Measurements from ENCODE around the gene ENC1. TPM values are rescaled to one million over a fixed set of nuclear protein-coding genes. Genes with fewer than 3 reads are reported as not detected.

The ENC1 gene
- total RNA-seq, 2 experiments from 2014 or later: 12.1 to 25.9 TPM

GRCh38 chr5:74665816-74666215, 25.3 kb upstream of the ENC1 start:
- no peak for DNase-seq (ENCODE audit: low spot score)
- CTCF ChIA-PET (ENCODE audit: unreplicated experiment): no interaction called here
- H3K27ac ChIP-seq (ENCODE audit: low read depth, low read length, poor library complexity, severe bottlenecking): no peak overlapping the region
- POLR2A ChIA-PET: no interaction called here
- H3K79me2 ChIP-seq (ENCODE audit: insufficient read depth, low read depth, low read length): no peaks in the 10 kb centered on the region
- no TSS peak for BruUV-seq (replicated peaks)
- no peaks in the 10 kb centered on the region for H3K36me3 ChIP-seq (ENCODE audit: insufficient read depth, low read length)
- H4K20me1 ChIP-seq (ENCODE audit: insufficient read depth, low read length): no peaks in the 10 kb centered on the region
- no peak overlapping the region for H3K4me2 ChIP-seq (ENCODE audit: low read length)
- no peaks in the 10 kb centered on the region for H3K4me1 ChIP-seq (ENCODE audit: insufficient read depth, low read length, poor library complexity, severe bottlenecking)
- intact Hi-C loops (cut with micrococcal nuclease; ENCODE audit: unreplicated experiment): no loop called here
- peaks cover 9% of the 10 kb centered on the region; the same call in 1 of the 2 replicates for H3K9me3 ChIP-seq (ENCODE audit: low read length)
- no peak overlapping the region for H2AFZ ChIP-seq (ENCODE audit: low read length)
- H3K9me2 ChIP-seq (ENCODE audit: insufficient read depth, low read length): no peaks in the 10 kb centered on the region
- TF ChIP-seq CTCF (conservative IDR thresholded peaks at IDR 0.05; ENCODE audit: low read length) (no peak), EZH2phosphoT487 (IDR thresholded peaks at IDR 0.05; ENCODE audit: borderline replicate concordance, low read depth, low read length) (no peak)
- H3K4me3 ChIP-seq (ENCODE audit: low read depth, low read length, poor library complexity, severe bottlenecking): no peak overlapping the region

GRCh38 chr5:74665273-74665672, 24.7 kb upstream of the ENC1 start:
- TF ChIP-seq EZH2phosphoT487 (IDR thresholded peaks at IDR 0.05; ENCODE audit: borderline replicate concordance, low read depth, low read length) (no peak), CTCF (conservative IDR thresholded peaks at IDR 0.05; ENCODE audit: low read length) (no peak)
- ChIA-PET POLR2A (interaction anchor here (0.6 kb wide), 1 partner anchor 156 kb away, joined by 4 read pairs; no protein-coding TSS in a partner anchor), CTCF (ENCODE audit: unreplicated experiment) (no interaction called here)
- peaks cover 5% of the 10 kb centered on the region; the same call in 1 of the 2 replicates for H3K9me3 ChIP-seq (ENCODE audit: low read length)
- intact Hi-C loops (cut with micrococcal nuclease; ENCODE audit: unreplicated experiment): no loop called here
- H3K27ac ChIP-seq (ENCODE audit: low read depth, low read length, poor library complexity, severe bottlenecking): no peak overlapping the region
- H3K4me1 ChIP-seq (ENCODE audit: insufficient read depth, low read length, poor library complexity, severe bottlenecking): no peaks in the 10 kb centered on the region
- H3K79me2 ChIP-seq (ENCODE audit: insufficient read depth, low read depth, low read length): no peaks in the 10 kb centered on the region
- BruUV-seq (replicated peaks): no TSS peak
- H3K4me3 ChIP-seq (ENCODE audit: low read depth, low read length, poor library complexity, severe bottlenecking): no peak overlapping the region
- H3K4me2 ChIP-seq (ENCODE audit: low read length): no peak overlapping the region
- no peak for DNase-seq (ENCODE audit: low spot score)
- H4K20me1 ChIP-seq (ENCODE audit: insufficient read depth, low read length): no peaks in the 10 kb centered on the region
- no peaks in the 10 kb centered on the region for H3K36me3 ChIP-seq (ENCODE audit: insufficient read depth, low read length)
- no peak overlapping the region for H2AFZ ChIP-seq (ENCODE audit: low read length)
- no peaks in the 10 kb centered on the region for H3K9me2 ChIP-seq (ENCODE audit: insufficient read depth, low read length)

- no peak overlapping the region for H3K4me2 ChIP-seq (ENCODE audit: low read length)
- CTCF ChIA-PET (ENCODE audit: unreplicated experiment): no interaction called here
- no peak for TF ChIP-seq EZH2phosphoT487 (IDR thresholded peaks at IDR 0.05; ENCODE audit: borderline replicate concordance, low read depth, low read length)
- no peak for TF ChIP-seq CTCF (conservative IDR thresholded peaks at IDR 0.05; ENCODE audit: low read length)
- no peak overlapping the region for H3K27ac ChIP-seq (ENCODE audit: low read depth, low read length, poor library complexity, severe bottlenecking)
- no peaks in the 10 kb centered on the region for H3K4me1 ChIP-seq (ENCODE audit: insufficient read depth, low read length, poor library complexity, severe bottlenecking)
- H3K79me2 ChIP-seq (ENCODE audit: insufficient read depth, low read depth, low read length): no peaks in the 10 kb centered on the region
- no peak overlapping the region for H3K4me3 ChIP-seq (ENCODE audit: low read depth, low read length, poor library complexity, severe bottlenecking)
- POLR2A ChIA-PET: interaction anchor here (0.6 kb wide), 1 partner anchor 156 kb away, joined by 4 read pairs; no protein-coding TSS in a partner anchor
- H4K20me1 ChIP-seq (ENCODE audit: insufficient read depth, low read length): no peaks in the 10 kb centered on the region
- no peaks in the 10 kb centered on the region for H3K9me2 ChIP-seq (ENCODE audit: insufficient read depth, low read length)
- intact Hi-C loops (cut with micrococcal nuclease; ENCODE audit: unreplicated experiment): no loop called here
- H3K36me3 ChIP-seq (ENCODE audit: insufficient read depth, low read length): no peaks in the 10 kb centered on the region
- DNase-seq (ENCODE audit: low spot score): no peak
- H3K9me3 ChIP-seq (ENCODE audit: low read length): no peaks in the 10 kb centered on the region
- no TSS peak for BruUV-seq (replicated peaks)
- no peak overlapping the region for H2AFZ ChIP-seq (ENCODE audit: low read length)
These were observed 24.0 kb upstream of the ENC1 start for GRCh38 chr5:74664551-74664950.
